ENCODE measurements around the gene GNA12.

GNA12 gene

GRCh38 chr7:2824026-2824677 lies 20.0 kb downstream of the GNA12 start:
- Histone ChIP-seq H3K4me3 (ENCODE audit: low read length) (peak overlapping the region; percentile 44), H4K20me1 (ENCODE audit: control insufficient read depth, insufficient read depth, low read depth, low read length) (peaks cover 4% of the 10 kb centered on the region; the same call in 1 of the 2 replicates), H3K27me3 (ENCODE audit: control insufficient read depth, low read length) (peaks cover 9% of the 10 kb centered on the region; the same call in 1 of the 2 replicates), H3K4me2 (ENCODE audit: low read length) (peak overlapping the region; percentile 84), H3K79me2 (ENCODE audit: control insufficient read depth, low read length) (peaks cover 53% of the 10 kb centered on the region), H3K27ac (ENCODE audit: low read depth, low read length) (peak overlapping the region; percentile 25; the same call in 1 of the 2 replicates), H3K4me1 (ENCODE audit: control insufficient read depth, low read length) (peaks cover 67% of the 10 kb centered on the region), H3K36me3 (ENCODE audit: control insufficient read depth, low read length) (no peaks in the 10 kb centered on the region), H3K9me2 (replicated peaks; ENCODE audit: control insufficient read depth, low read length) (no peaks in the 10 kb centered on the region), H3K9me3 (ENCODE audit: control insufficient read depth, insufficient read depth, low read length) (no peaks in the 10 kb centered on the region), H3F3A (ENCODE audit: control insufficient read depth, insufficient read depth) (peaks cover 10% of the 10 kb centered on the region)
- TF ChIP-seq EZH2phosphoT487 (IDR thresholded peaks at IDR 0.05; ENCODE audit: borderline replicate concordance, low read length) (no peak), CTCF (IDR thresholded peaks at IDR 0.05; ENCODE audit: low read depth, low read length, poor library complexity, severe bottlenecking) (peak; percentile 8)

GRCh38 chr7:2823130-2823529 lies 21.0 kb downstream of the GNA12 start:
- peak overlapping the region; percentile 70 for H3K4me3 ChIP-seq (ENCODE audit: low read length)
- H3K27me3 ChIP-seq (ENCODE audit: control insufficient read depth, low read length): peaks cover 14% of the 10 kb centered on the region; the same call in 1 of the 2 replicates
- H3K9me3 ChIP-seq (ENCODE audit: control insufficient read depth, insufficient read depth, low read length): no peaks in the 10 kb centered on the region
- no peaks in the 10 kb centered on the region for H3K9me2 ChIP-seq (replicated peaks; ENCODE audit: control insufficient read depth, low read length)
- TF ChIP-seq EZH2phosphoT487 (IDR thresholded peaks at IDR 0.05; ENCODE audit: borderline replicate concordance, low read length): no peak
- no peak for TF ChIP-seq CTCF (IDR thresholded peaks at IDR 0.05; ENCODE audit: low read depth, low read length, poor library complexity, severe bottlenecking)
- peak overlapping the region; percentile 84 for H3K4me2 ChIP-seq (ENCODE audit: low read length)
- H3K4me1 ChIP-seq (ENCODE audit: control insufficient read depth, low read length): peaks cover 68% of the 10 kb centered on the region
- H4K20me1 ChIP-seq (ENCODE audit: control insufficient read depth, insufficient read depth, low read depth, low read length): peaks cover 4% of the 10 kb centered on the region; the same call in 1 of the 2 replicates
- no peaks in the 10 kb centered on the region for H3K36me3 ChIP-seq (ENCODE audit: control insufficient read depth, low read length)
- H3F3A ChIP-seq (ENCODE audit: control insufficient read depth, insufficient read depth): peaks cover 10% of the 10 kb centered on the region
- H3K27ac ChIP-seq (ENCODE audit: low read depth, low read length): peak overlapping the region; percentile 75
- H3K79me2 ChIP-seq (ENCODE audit: control insufficient read depth, low read length): peaks cover 59% of the 10 kb centered on the region

GRCh38 chr7:2821842-2822507 lies 22.1 kb downstream of the GNA12 start:
- H4K20me1 ChIP-seq (ENCODE audit: control insufficient read depth, insufficient read depth, low read depth, low read length): peaks cover 4% of the 10 kb centered on the region; the same call in 1 of the 2 replicates
- no peaks in the 10 kb centered on the region for H3K9me2 ChIP-seq (replicated peaks; ENCODE audit: control insufficient read depth, low read length)
- H3K27ac ChIP-seq (ENCODE audit: low read depth, low read length): peak overlapping the region; percentile 75
- H3K27me3 ChIP-seq (ENCODE audit: control insufficient read depth, low read length): peaks cover 14% of the 10 kb centered on the region; the same call in 1 of the 2 replicates
- H3K36me3 ChIP-seq (ENCODE audit: control insufficient read depth, low read length): no peaks in the 10 kb centered on the region
- peaks cover 66% of the 10 kb centered on the region for H3K79me2 ChIP-seq (ENCODE audit: control insufficient read depth, low read length)
- H3K4me3 ChIP-seq (ENCODE audit: low read length): peak overlapping the region; percentile 70
- no peaks in the 10 kb centered on the region for H3K9me3 ChIP-seq (ENCODE audit: control insufficient read depth, insufficient read depth, low read length)
- peaks cover 68% of the 10 kb centered on the region for H3K4me1 ChIP-seq (ENCODE audit: control insufficient read depth, low read length)
- peaks cover 10% of the 10 kb centered on the region for H3F3A ChIP-seq (ENCODE audit: control insufficient read depth, insufficient read depth)
- TF ChIP-seq EZH2phosphoT487 (IDR thresholded peaks at IDR 0.05; ENCODE audit: borderline replicate concordance, low read length) (no peak), CTCF (IDR thresholded peaks at IDR 0.05; ENCODE audit: low read depth, low read length, poor library complexity, severe bottlenecking) (no peak)
- H3K4me2 ChIP-seq (ENCODE audit: low read length): peak overlapping the region; percentile 84
